GM19463 (cell line): Measurements from ENCODE around the gene SPCS2.
"Not testable (repeated sequence)": the region's sequence is repeated elsewhere in the genome, so short reads cannot be mapped to it uniquely, and the experiment has no call there.

Experiments used
- ATAC-seq: cut with Tn5 transposase; IDR thresholded peaks from one replicate; pipeline ENCODE4 v1.9.1; 2021; ENCODE audit warnings: mild to moderate bottlenecking, moderate library complexity; ENCODE audit not compliant: unreplicated experiment

Gene SPCS2

GRCh38 chr11:74949753-74950137 is 679 bp downstream of the SPCS2 start:
- no peak for ATAC-seq

DNA sequence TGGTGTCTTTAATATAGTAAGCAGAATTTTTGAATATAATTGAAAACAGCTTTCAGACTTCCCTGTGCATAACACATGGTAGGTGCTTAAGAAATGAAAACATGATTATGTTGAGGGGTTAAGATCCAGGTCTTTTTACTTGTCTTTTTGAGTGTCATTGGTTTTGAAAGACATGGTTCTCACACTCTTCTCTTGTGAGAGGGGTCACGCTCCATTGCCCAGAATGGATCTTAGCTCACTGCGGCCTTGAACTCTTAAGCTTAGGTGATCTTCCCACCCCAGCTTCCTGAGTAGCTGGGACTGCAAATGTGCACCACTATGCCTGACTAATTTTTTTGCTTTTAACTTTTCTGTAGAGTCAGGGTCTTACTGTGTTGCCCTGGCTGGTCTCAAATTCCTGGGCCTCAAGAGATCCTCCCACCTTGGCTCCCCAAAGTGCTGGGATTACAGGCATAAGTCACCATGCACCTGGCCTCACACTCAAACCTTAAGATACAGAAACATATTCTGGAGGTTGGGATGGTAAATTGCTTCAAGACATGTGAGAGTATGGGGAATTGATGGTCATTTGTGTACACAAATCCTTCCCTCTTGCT is 1.4 kb downstream of the SPCS2 start:
- no peak for ATAC-seq

DNA sequence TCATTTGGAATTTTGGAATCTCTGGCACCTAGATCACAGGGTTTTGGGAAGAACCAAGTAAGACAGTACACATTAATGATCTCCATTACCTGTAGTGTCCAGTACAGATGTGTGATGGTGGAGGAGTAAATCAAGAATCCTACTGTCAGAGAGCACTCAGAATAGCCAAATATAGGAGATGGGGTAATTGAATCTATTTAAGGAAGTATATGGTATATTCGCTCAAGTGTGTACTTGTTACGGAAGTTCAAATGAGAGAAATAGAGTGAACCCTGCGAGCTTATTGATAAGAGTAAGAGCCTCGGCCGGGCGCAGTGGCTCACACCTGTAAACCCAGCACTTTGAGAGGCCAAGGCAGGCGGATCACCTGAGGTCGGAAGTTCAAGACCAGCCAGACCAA is 2.2 kb downstream of the SPCS2 start:
- no peak for ATAC-seq

- ATAC-seq: no peak
Observed at GRCh38 chr11:74952752-74953151, 3.7 kb downstream of the SPCS2 start.

GRCh38 chr11:74953451-74953850 is 4.4 kb downstream of the SPCS2 start:
- no peak for ATAC-seq

- no peak for ATAC-seq
Observed at GRCh38 chr11:74954199-74954598, 5.1 kb downstream of the SPCS2 start.

- no peak for ATAC-seq
Observed at GRCh38 chr11:74956397-74957015, 7.4 kb downstream of the SPCS2 start.

GRCh38 chr11:74957937-74958629 is 9.0 kb downstream of the SPCS2 start:
- ATAC-seq: no peak

GRCh38 chr11:74960128-74960527 is 11.1 kb downstream of the SPCS2 start:
- ATAC-seq: not testable (repeated sequence)

GRCh38 chr11:74966651-74967050 is 17.6 kb downstream of the SPCS2 start:
- ATAC-seq: no peak

- no peak for ATAC-seq
Observed at GRCh38 chr11:74970852-74971395, 21.9 kb downstream of the SPCS2 start.

- no peak for ATAC-seq
Observed at GRCh38 chr11:74971424-74971823, 22.4 kb downstream of the SPCS2 start.

DNA sequence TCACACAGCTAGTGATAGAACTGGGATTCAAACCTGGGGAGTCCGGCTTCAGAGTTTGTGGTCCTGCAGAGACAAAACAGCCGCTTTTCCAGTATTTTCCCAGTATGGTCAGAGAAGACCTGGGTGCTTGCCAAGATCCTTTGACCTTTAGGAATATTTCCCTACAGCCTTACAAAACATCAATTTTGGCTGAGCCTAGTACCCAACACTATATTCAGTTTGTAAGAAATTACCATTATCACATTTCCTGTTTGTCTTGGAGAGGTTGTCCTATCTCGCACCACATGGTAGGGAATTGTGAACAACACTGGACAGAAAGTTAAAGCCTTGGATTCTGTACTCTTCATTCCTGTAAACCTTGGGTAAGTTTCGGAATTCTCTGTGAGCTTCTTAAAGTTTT is 29.0 kb downstream of the SPCS2 start:
- no peak for ATAC-seq

GRCh38 chr11:74980634-74981033 is 31.6 kb downstream of the SPCS2 start:
- ATAC-seq: no peak

DNA sequence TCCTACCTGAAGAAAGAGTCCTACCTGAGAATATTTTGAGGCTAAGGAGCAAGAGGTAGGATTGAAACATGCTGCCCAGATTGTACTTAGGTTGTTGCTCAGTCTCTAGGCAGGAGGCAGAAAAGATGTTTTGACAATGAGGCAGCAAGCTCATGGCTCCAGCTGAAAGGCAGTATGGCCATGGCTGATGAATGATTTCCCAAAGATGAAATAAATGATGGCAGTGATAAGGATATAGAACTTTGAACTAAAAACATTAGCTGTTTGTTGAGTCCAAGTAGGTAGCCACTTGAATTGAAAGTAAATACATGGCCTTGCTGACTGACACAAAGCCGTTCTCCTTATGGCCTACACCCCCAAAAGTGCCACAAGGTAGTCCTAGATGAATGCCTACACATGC is 32.8 kb downstream of the SPCS2 start:
- ATAC-seq: no peak

DNA sequence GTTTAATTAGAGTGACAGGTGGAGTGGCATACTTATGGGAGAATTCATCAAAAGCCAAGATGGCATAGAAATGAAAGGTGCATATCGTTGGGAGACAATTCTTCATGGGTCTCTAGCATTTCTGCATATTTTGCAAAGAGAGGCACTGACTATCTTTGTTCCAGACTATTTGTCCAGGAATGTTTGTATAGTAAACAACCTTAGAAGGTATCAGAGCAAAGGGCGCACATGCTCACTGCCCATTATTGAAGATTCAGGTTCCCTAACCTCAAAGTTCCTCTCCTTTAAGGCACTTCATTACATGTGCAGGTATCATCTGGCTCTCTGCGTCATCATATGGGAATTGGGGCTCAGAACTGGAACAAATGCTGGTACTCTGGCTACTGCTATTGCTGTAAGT is 35.0 kb downstream of the SPCS2 start:
- no peak for ATAC-seq

GRCh38 chr11:74984730-74985129 is 35.7 kb downstream of the SPCS2 start:
- no peak for ATAC-seq

DNA sequence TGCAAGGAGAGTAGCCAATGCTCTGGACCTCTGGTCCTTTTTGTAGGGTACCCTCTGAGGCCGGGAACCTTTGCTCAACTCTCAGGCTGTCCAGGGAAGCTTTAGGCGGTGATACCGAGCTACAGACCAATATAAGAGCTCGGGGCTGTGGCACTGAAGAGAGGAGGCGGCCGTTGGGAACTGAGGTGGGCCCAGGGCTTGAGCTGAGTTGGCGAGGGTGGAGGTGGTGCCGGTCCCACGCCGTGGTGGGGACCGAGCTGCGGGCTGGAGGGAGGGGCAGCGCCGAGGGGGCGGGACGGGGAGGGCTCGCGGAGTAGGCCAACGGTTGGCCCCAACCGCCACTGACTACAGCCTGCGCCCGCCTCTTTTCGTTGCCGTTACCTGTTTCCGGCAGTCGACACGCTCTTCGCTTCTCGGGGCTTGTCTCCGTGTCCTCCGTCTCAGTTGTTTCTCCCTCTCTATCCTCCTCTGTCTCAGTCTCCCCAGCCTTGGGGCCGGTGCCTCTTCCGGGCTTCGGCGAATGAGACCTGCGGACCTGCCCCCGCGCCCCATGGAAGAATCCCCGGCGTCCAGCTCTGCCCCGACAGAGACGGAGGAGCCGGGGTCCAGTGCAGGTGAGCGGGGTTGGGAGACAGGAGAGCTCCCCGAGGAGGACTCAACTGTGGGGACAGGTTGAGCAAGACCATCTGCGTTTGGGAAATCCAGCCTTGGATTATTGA is 39.6 kb downstream of the SPCS2 start, which contains the start of gene NEU3:
Gene NEU3 (plus strand): TSS at position 393 of the 719 bp plus-strand sequence. CDS start 128 bp downstream, at position 521.
- ATAC-seq: peak; percentile 83

GRCh38 chr11:74989260-74989638 is 40.2 kb downstream of the SPCS2 start:
- ATAC-seq: peak; percentile 5

DNA sequence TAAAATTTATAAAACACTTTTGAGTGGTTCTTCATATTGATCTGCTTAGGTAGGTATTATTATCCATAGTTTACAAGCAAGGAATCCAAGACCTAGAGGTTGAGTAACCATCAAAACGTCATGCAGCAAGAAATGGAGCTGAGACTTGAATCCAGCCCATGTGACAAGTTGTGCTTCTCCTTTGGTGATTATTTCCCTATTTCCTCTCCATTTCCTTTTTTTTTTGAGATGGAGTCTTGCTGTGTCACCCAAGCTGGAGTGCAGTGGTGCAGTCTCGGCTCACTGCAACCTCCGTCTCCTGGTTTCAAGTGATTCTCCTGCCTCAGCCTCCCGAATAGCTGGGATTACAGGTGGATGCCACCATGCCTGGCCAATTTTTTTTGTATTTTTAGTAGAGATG is 41.1 kb downstream of the SPCS2 start:
- ATAC-seq: not testable (repeated sequence)

- ATAC-seq: no peak
Observed at GRCh38 chr11:74990941-74991340, 41.9 kb downstream of the SPCS2 start.
